BE2C (cell line): ENCODE measurements around the gene H2BW2. TPM values are rescaled to one million over a fixed set of nuclear protein-coding genes. Genes with fewer than 3 reads are reported as not detected.
"Not testable (repeated sequence)": the region's sequence is repeated elsewhere in the genome, so short reads cannot be mapped to it uniquely, and the experiment has no call there.

Experiments
- DNase-seq: peaks from one replicate; pipeline ENCODE4 v3.0.0-alpha.2; 2020
- H3K27me3 ChIP-seq: fragments of 250-450 bp; sonication (Bioruptor Pico); 2 replicates; pipeline ENCODE4 v1.5.1; 2020; ENCODE audit warnings: mild to moderate bottlenecking
- H3K36me3 ChIP-seq: fragments of 250-450 bp; sonication (Bioruptor Pico); 2 replicates; pipeline ENCODE4 v1.5.1; 2020; ENCODE audit warnings: mild to moderate bottlenecking
- H3K4me1 ChIP-seq: fragments of 250-450 bp; sonication (Bioruptor Pico); 2 replicates; pipeline ENCODE4 v1.5.1; 2020
- H3K4me3 ChIP-seq: 2 replicates; pipeline ENCODE4 v1.5.1; 2011; ENCODE audit warnings: low read depth, low read length
- H3K9me3 ChIP-seq: fragments of 250-450 bp; sonication (Bioruptor Pico); 2 replicates; pipeline ENCODE4 v1.5.1; 2020
- CTCF ChIP-seq: IDR thresholded peaks from 2 replicates; pipeline ENCODE4 v1.5.1; 2012; ENCODE audit warnings: mild to moderate bottlenecking, low read depth, low read length
- polyA plus RNA-seq: library from polyadenylated mRNA; unstranded; fragments of >200 nt; gene quantifications from one replicate; pipeline ENCODE4 v1.2.1, GENCODE V29; 2012; ENCODE audit warnings: low read depth, missing spikeins; ENCODE audit not compliant: insufficient read length, insufficient read depth

H2BW2 gene
- polyA plus RNA-seq = not detected

DNA sequence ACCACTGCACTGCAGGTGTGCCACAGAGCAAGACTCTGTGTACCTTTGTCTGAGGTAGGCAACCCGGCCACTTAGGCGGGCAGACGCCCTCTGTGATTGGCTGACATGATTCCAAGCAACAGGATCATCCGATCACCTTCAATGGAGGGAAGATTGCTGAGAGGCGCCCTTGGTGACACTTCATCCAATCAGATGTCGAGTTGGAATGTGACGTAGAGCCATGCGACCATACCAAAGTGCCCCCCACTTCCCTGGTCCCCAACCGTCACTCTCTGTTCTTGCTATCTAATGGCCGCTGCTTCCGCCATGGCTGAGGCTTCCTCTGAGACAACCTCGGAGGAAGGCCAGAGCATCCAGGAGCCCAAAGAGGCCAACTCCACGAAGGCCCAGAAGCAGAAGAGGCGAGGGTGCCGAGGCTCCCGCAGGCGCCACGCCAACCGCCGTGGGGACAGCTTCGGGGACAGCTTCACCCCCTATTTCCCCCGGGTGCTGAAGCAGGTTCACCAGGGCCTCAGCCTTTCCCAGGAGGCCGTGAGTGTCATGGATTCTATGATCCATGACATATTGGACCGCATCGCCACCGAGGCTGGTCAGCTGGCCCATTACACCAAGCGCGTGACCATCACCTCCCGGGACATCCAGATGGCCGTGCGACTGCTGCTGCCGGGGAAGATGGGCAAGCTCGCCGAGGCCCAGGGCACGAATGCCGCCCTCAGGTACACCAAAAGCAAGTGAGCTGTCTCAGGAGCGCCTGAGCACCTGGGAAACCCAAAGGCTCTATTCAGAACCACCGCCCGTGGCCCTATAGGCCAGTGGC is at the start of gene H2BW2:
TSS of gene H2BW2 (plus strand) at position 268 of the 817 bp plus-strand sequence. CDS start at position 307, 39 bp downstream.
- H3K36me3 ChIP-seq = no peaks in the 10 kb centered on the region
- H3K4me1 ChIP-seq = no peaks in the 10 kb centered on the region
- no peaks in the 10 kb centered on the region for H3K9me3 ChIP-seq
- H3K4me3 ChIP-seq = no peak within 1 kb of the TSS
- DNase-seq = no peak
- no peaks in the 10 kb centered on the region for H3K27me3 ChIP-seq
- no peak for TF ChIP-seq CTCF

GRCh38 chrX:103999234-103999633 is 40.5 kb upstream of the H2BW2 start:
- Histone ChIP-seq H3K4me3 (no peak overlapping the region), H3K4me1 (no peaks in the 10 kb centered on the region), H3K9me3 (no peaks in the 10 kb centered on the region), H3K36me3 (no peaks in the 10 kb centered on the region), H3K27me3 (no peaks in the 10 kb centered on the region)
- no peak for DNase-seq
- TF ChIP-seq CTCF = no peak

GRCh38 chrX:104008831-104009230 is 30.9 kb upstream of the H2BW2 start:
- no peak overlapping the region for H3K4me3 ChIP-seq
- no peaks in the 10 kb centered on the region for H3K9me3 ChIP-seq

DNA sequence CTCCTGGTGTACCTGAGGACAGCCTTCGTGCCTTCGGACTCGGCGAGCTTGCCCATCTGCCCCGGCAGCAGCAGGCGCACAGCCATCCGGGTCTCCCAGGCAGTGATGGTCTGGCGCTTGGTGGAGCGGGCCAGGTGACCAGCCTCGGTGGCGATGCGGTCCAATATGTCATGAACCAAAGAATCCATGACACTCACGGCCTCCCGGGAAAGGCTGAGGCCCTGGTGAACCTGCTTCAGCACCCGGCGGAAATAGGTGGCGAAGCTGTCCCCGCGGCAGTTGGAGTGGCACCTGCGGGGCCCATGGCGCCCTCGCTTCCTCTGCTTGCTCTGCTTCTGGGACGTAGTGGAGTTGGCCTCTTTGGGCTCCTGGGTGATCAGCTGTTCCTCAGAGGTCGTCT is 26.6 kb upstream of the H2BW2 start:
- H3K4me1 ChIP-seq = no peaks in the 10 kb centered on the region
- no peak for DNase-seq
- no peak for TF ChIP-seq CTCF
- H3K27me3 ChIP-seq = no peaks in the 10 kb centered on the region
- no peaks in the 10 kb centered on the region for H3K9me3 ChIP-seq
- H3K4me3 ChIP-seq = no peak overlapping the region
- no peaks in the 10 kb centered on the region for H3K36me3 ChIP-seq

More at GRCh38 chrX:104008831-104009230, 30.9 kb upstream of the H2BW2 start:
- no peaks in the 10 kb centered on the region for H3K36me3 ChIP-seq
- H3K27me3 ChIP-seq = no peaks in the 10 kb centered on the region
- no peak for DNase-seq
- H3K4me1 ChIP-seq = no peaks in the 10 kb centered on the region
- no peak for TF ChIP-seq CTCF

- no peak for DNase-seq
- no peaks in the 10 kb centered on the region for H3K4me1 ChIP-seq
- TF ChIP-seq CTCF = no peak
- no peaks in the 10 kb centered on the region for H3K9me3 ChIP-seq
- no peak within 1 kb of the TSS for H3K4me3 ChIP-seq
- no peaks in the 10 kb centered on the region for H3K36me3 ChIP-seq
- no peaks in the 10 kb centered on the region for H3K27me3 ChIP-seq
Measured at GRCh38 chrX:104013606-104014005, 26.1 kb upstream of the H2BW2 start, which contains the start of gene H2BW1. Gene H2BW1, minus strand, starts transcription at chrX:104013708. Its CDS starts 132 bp downstream, at chrX:104013576.

- not testable (repeated sequence) for H3K27me3 ChIP-seq, H3K4me3 ChIP-seq, H3K36me3 ChIP-seq, DNase-seq, H3K9me3 ChIP-seq, H3K4me1 ChIP-seq
Measured at GRCh38 chrX:104015576-104015975, 24.2 kb upstream of the H2BW2 start.
